Measurements from ENCODE around the gene LPAR1.

DNA sequence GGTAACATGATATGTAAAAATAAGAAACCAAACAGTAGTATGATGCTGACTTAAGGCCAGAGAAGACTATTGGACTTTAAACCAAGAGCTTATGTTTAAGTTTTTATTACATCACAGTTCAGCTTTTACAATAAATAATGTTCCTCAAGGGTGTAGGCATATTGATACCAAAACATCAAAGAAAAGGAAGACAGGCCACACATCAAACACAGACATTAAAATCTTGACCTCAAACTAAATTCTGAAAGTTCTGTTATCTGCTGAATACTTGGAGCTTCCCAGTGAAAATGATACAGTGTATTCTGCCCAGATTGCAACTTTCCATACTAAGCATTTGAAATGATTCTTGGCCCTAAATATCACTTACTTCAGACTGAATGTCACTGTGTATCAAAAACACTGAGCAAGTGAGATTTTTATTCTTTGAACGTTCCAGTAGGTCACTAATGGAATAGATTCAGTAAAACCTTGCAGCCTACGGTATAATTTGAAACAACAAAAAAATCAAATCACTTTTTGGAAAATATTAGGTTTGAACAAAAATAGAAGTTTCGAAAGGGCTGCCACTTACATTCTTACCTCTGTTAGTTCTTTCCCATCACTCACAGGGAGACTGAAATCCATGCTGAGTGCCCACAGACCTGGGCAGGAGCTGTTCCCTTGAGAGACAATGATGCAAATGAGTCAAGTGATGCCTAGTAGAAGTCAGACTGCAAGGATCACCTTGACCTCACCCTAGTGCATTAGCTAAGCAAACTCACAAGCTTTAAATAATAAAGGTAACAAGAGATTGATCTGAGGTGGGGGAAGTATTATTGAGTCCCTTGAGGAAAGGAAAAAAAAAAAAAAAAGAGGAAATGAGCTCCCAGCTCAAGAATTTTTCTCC is 2.5 kb downstream of the LPAR1 start:
- TF ChIP-seq, protein P1, sequence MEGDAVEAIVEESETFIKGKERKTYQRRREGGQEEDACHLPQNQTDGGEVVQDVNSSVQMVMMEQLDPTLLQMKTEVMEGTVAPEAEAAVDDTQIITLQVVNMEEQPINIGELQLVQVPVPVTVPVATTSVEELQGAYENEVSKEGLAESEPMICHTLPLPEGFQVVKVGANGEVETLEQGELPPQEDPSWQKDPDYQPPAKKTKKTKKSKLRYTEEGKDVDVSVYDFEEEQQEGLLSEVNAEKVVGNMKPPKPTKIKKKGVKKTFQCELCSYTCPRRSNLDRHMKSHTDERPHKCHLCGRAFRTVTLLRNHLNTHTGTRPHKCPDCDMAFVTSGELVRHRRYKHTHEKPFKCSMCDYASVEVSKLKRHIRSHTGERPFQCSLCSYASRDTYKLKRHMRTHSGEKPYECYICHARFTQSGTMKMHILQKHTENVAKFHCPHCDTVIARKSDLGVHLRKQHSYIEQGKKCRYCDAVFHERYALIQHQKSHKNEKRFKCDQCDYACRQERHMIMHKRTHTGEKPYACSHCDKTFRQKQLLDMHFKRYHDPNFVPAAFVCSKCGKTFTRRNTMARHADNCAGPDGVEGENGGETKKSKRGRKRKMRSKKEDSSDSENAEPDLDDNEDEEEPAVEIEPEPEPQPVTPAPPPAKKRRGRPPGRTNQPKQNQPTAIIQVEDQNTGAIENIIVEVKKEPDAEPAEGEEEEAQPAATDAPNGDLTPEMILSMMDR (IDR thresholded peaks at IDR 0.05; ENCODE audit: low read length): no peak
- no peak for TF ChIP-seq EZH2phosphoT487 (IDR thresholded peaks at IDR 0.05; ENCODE audit: low read length)
- no peak for TF ChIP-seq EZH2 (optimal IDR thresholded peaks at IDR 0.05; ENCODE audit: low read depth, low read length)

All from MM.1S (cell line).